K562 (cell line): Measurements from ENCODE around the gene FERMT3. TPM values are rescaled to one million over a fixed set of nuclear protein-coding genes. Genes with fewer than 3 reads are reported as not detected.

Source experiments
- CHAMP1 ChIP-seq: fragments of 450-650 bp; IDR thresholded peaks from 2 replicates; pipeline ENCODE4 v1.6.1; 2016; ENCODE audit warnings: mild to moderate bottlenecking
- E2F6 ChIP-seq, 2 experiments: IDR thresholded peaks; 2 replicates each; pipeline ENCODE4 v1.6.1; 2011; ENCODE audit warnings: borderline replicate concordance in 1 of 2, control low read depth in 1 of 2, low read depth in 1 of 2, low read length in 1 of 2, mild to moderate bottlenecking in 1 of 2, mixed read lengths in 1 of 2, moderate library complexity in 1 of 2; ENCODE audit not compliant: insufficient read depth in 1 of 2, insufficient read length in 1 of 2, poor library complexity in 1 of 2, severe bottlenecking in 1 of 2; ENCODE audit errors: extremely low read depth in 1 of 2
- GATAD2A ChIP-seq: fragments of 450-650 bp; IDR thresholded peaks from 2 replicates; pipeline ENCODE4 v1.6.1; 2017
- GTF2B ChIP-seq: IDR thresholded peaks from 2 replicates; pipeline ENCODE4 v1.6.1; 2011; ENCODE audit not compliant: insufficient read length; ENCODE audit errors: extremely low read depth
- IFI16 ChIP-seq: fragments of 250-450 bp; sonication (Bioruptor Pico); IDR thresholded peaks from 2 replicates; pipeline ENCODE4 v2.1.2; 2022; ENCODE audit warnings: mild to moderate bottlenecking, inconsistent platforms
- IRF1 ChIP-seq: sonication (generic); formaldehyde crosslinking; IDR thresholded peaks from 2 replicates; pipeline ENCODE4 v1.8.0; 2022; ENCODE audit warnings: missing genetic modification reagents, mild to moderate bottlenecking, borderline replicate concordance
- KLF16 ChIP-seq: IDR thresholded peaks from 2 replicates; pipeline ENCODE4 v1.6.1; 2016; ENCODE audit warnings: antibody characterized with exemption
- POLR2A ChIP-seq: fragments of 450-650 bp; conservative IDR thresholded peaks from 2 replicates; pipeline ENCODE4 v1.6.1; 2016
- RNF2 ChIP-seq: sonication (generic); IDR thresholded peaks from 2 replicates; pipeline ENCODE4 v1.6.1; 2016
- SAP30 ChIP-seq: fragments of 200-600 bp; sonication (generic); IDR thresholded peaks from 2 replicates; pipeline ENCODE4 v1.6.1; 2012; ENCODE audit warnings: borderline replicate concordance, low read depth, mild to moderate bottlenecking, moderate library complexity, low read length, control low read depth, inconsistent platforms; ENCODE audit not compliant: insufficient read depth, poor library complexity, severe bottlenecking
- SPI1 ChIP-seq: IDR thresholded peaks from 2 replicates; pipeline ENCODE4 v1.6.1; 2011; ENCODE audit warnings: low read depth, low read length, control low read depth, borderline replicate concordance
- THAP12 ChIP-seq: fragments of 250-450 bp; sonication (Bioruptor Pico); IDR thresholded peaks from 2 replicates; pipeline ENCODE4 v1.9.0; 2021; ENCODE audit warnings: mild to moderate bottlenecking, inconsistent platforms
- YY1 ChIP-seq, 3 experiments: IDR thresholded peaks; 2 replicates each; pipeline ENCODE4 v1.6.1; 2011; ENCODE audit warnings: low read length in 2 of 3, mild to moderate bottlenecking in 2 of 3, moderate library complexity in 2 of 3, borderline replicate concordance in 1 of 3, control low read depth in 1 of 3, low read depth in 1 of 3; ENCODE audit not compliant: insufficient read depth in 3 of 3, insufficient replicate concordance in 2 of 3, control insufficient read depth in 1 of 3, insufficient read length in 1 of 3; ENCODE audit errors: extremely low read depth in 1 of 3
- ZBTB11 ChIP-seq, 3 experiments: fragments of 200-800 bp in 1 of 3; fragments of 250-450 bp in 1 of 3; fragments of 450-650 bp in 1 of 3; sonication (Bioruptor Pico) in 1 of 3; sonication (Bioruptor generic) in 1 of 3; formaldehyde crosslinking in 1 of 3; IDR thresholded peaks; 2 replicates each; pipeline versions ENCODE4 v1.6.1 to v1.8.0; 2016 to 2022; ENCODE audit warnings: mild to moderate bottlenecking in 2 of 3, missing genetic modification characterization in 2 of 3, missing compliant biosample characterization in 1 of 3, moderate library complexity in 1 of 3
- polyA plus RNA-seq, 8 experiments: library from polyadenylated mRNA; depleted of rRNA in 4 of 8; stranded (reverse) in 5 of 8; unstranded in 3 of 8; fragments of >200 nt; fragmentation: Nextera tagmentation in 2 of 8; fragmentation: Illumina TruSeq in 1 of 8; extraction: Ambion mirVana in 2 of 8; extraction: Trizol in 1 of 8; gene quantifications; 2 replicates each; pipeline versions ENCODE4 v1.2.1 to v1.2.3, GENCODE V29; 2011 to 2014; ENCODE audit warnings: inconsistent platforms in 1 of 8, missing spikeins in 1 of 8
- total RNA-seq, 7 experiments: library from RNA; depleted of rRNA in 6 of 7; stranded (reverse); fragments of >200 nt in 6 of 7; fragmentation: Illumina TruSeq in 2 of 7; extraction: Trizol in 2 of 7; gene quantifications; 2 replicates each; pipeline versions ENCODE4 v1.2.1 to v1.2.3, GENCODE V29; 2011 to 2021; ENCODE audit warnings: low replicate concordance in 1 of 7

Gene FERMT3
- total and polyA plus RNA-seq, 9 of the 15 experiments (the other 6 are each of a cell fraction or from before 2014, with no cell fraction given), result 3.2 to 275 (median 79.7) TPM

GRCh38 chr11:64233913-64234586 lies 27.5 kb downstream of the FERMT3 start, which contains the start of gene VEGFB (continued):
- TF ChIP-seq E2F6 (IDR thresholded peaks at IDR 0.05; ENCODE audit: borderline replicate concordance in 1 of 2, extremely low read depth in 1 of 2, insufficient read depth in 1 of 2, insufficient read length in 1 of 2, low read depth in 1 of 2, low read length in 1 of 2, poor library complexity in 1 of 2, severe bottlenecking in 1 of 2) (peak in 1 of 2 experiments; percentile 66), GTF2B (no peak), YY1 (IDR thresholded peaks at IDR 0.05; ENCODE audit: borderline replicate concordance in 1 of 3, control insufficient read depth in 1 of 3, extremely low read depth in 1 of 3, insufficient read depth in 3 of 3, insufficient read length in 1 of 3, insufficient replicate concordance in 2 of 3, low read depth in 1 of 3, low read length in 2 of 3) (peak in 1 of 3 experiments; percentile 15), THAP12 (CRISPR knock-in tag) (no peak), CHAMP1 (no peak), SAP30 (peak; percentile 62), RNF2 (no peak), KLF16 (no peak), GATAD2A (no peak), IRF1 (no peak), POLR2A (peak; percentile 47; the same call in 1 of the 2 replicates), SPI1 (no peak), IFI16 (CRISPR knock-in tag) (no peak), ZBTB11 (CRISPR knock-in tag; IDR thresholded peaks at IDR 0.05) (0 out of 6 replicates have a peak, but pooled peaks of 1 of the 3 experiments have one; percentile 25)
